SH-SY5Y (cell line): Measurements from ENCODE around the gene EEIG1.

Experiments used
- GATA2 ChIP-seq: IDR thresholded peaks from 2 replicates; pipeline ENCODE4 v1.6.1; 2011; ENCODE audit warnings: mild to moderate bottlenecking, low read depth, low read length
- GATA3 ChIP-seq: IDR thresholded peaks from 2 replicates; pipeline ENCODE4 v1.6.1; 2011; ENCODE audit warnings: low read depth, mild to moderate bottlenecking, low read length, moderate library complexity

- TF ChIP-seq GATA3 (no peak), GATA2 (no peak)
Measured at GRCh38 chr9:127981559-127982121, 851 bp upstream of the EEIG1 start.
